Endothelial cell of umbilical vein (primary cell): ENCODE measurements around the gene DRAM1. TPM values are rescaled to one million over a fixed set of nuclear protein-coding genes. Genes with fewer than 3 reads are reported as not detected.

Source experiments
- BruUV-seq: library from RNA; stranded (reverse); fragments of 400-500 nt; replicated peaks from 2 replicates; lab custom pipeline; 2021; lab: Mats Ljungman, UMichigan
- CTCF ChIA-PET: fragments of 300-600, 350-600 bp; sonication (Branson Sonifier 250); formaldehyde crosslinking; loops from one replicate; lab custom pipeline; 2021; ENCODE audit warnings: antibody characterized with exemption, inconsistent platforms; lab: Charles Lee
- POLR2A ChIA-PET: fragments of 300-600, 350-600 bp; sonication (Branson Sonifier 250); formaldehyde crosslinking; loops from one replicate; lab custom pipeline; 2021; ENCODE audit warnings: antibody characterized with exemption, inconsistent platforms; lab: Charles Lee
- DNase-seq: peaks from one replicate; pipeline ENCODE4 v3.0.0-alpha.2; 2011; ENCODE audit warnings: low read depth, low spot score
- FAIRE-seq: peaks from 2 replicates; lab custom pipeline; 2011; peaks lifted over from hg19 to GRCh38; lab: Jason Lieb, UNC
- H2AFZ ChIP-seq: 2 replicates; pipeline ENCODE4 v1.6.0; 2012; ENCODE audit warnings: low read depth, low read length, control low read depth, inconsistent platforms
- H3K27ac ChIP-seq: 2 replicates; pipeline ENCODE4 v1.5.1; 2011; ENCODE audit warnings: low read depth, mild to moderate bottlenecking, control low read depth, low read length, moderate library complexity; ENCODE audit not compliant: insufficient read depth
- H3K27me3 ChIP-seq, 2 experiments: 2 replicates each; pipeline versions ENCODE4 v1.6.0 to v1.6.1; 2011; ENCODE audit warnings: low read length in 2 of 2, mixed read lengths in 1 of 2; ENCODE audit not compliant: control insufficient read depth in 2 of 2, insufficient read depth in 2 of 2
- H3K36me3 ChIP-seq, 2 experiments: 2 replicates in 1 of 2; 3 replicates in 1 of 2; pipeline ENCODE4 v1.5.1; 2011; ENCODE audit warnings: low read length in 2 of 2, mild to moderate bottlenecking in 1 of 2, moderate library complexity in 1 of 2; ENCODE audit not compliant: control insufficient read depth in 2 of 2, insufficient read depth in 2 of 2; ENCODE audit errors: extremely low read depth in 1 of 2
- H3K4me1 ChIP-seq: 3 replicates; pipeline ENCODE4 v1.5.1; 2011; ENCODE audit warnings: mild to moderate bottlenecking, low read length; ENCODE audit not compliant: control insufficient read depth, insufficient read depth; ENCODE audit errors: extremely low read depth
- H3K4me2 ChIP-seq: 2 replicates; pipeline ENCODE4 v1.6.1; 2011; ENCODE audit warnings: low read length, control low read depth, mixed read lengths; ENCODE audit not compliant: insufficient read depth
- H3K4me3 ChIP-seq, 3 experiments: fragments of 200-600 bp in 1 of 3; sonication (generic), shearing (Covaris generic) in 1 of 3; replicated peaks in 1 of 3; 2 replicates each; pipeline ENCODE4 v1.5.1; 2011 to 2016; ENCODE audit warnings: control low read depth in 3 of 3, low read length in 3 of 3, mild to moderate bottlenecking in 2 of 3, inconsistent platforms in 1 of 3, low read depth in 1 of 3, moderate library complexity in 1 of 3; ENCODE audit not compliant: insufficient read depth in 1 of 3
- H3K79me2 ChIP-seq: 2 replicates; pipeline ENCODE4 v1.6.0; 2012; ENCODE audit warnings: low read length, inconsistent platforms; ENCODE audit not compliant: control insufficient read depth, insufficient read depth
- H3K9ac ChIP-seq: replicated peaks from 2 replicates; pipeline ENCODE3; 2011; ENCODE audit warnings: low read length, control low read depth; ENCODE audit not compliant: insufficient read depth; ENCODE audit errors: extremely low read depth
- H3K9me1 ChIP-seq: replicated peaks from 3 replicates; pipeline ENCODE4 v1.6.0; 2011; ENCODE audit warnings: mild to moderate bottlenecking, low read length; ENCODE audit not compliant: control insufficient read depth, insufficient read depth; ENCODE audit errors: extremely low read depth
- H3K9me3 ChIP-seq: replicated peaks from 2 replicates; pipeline ENCODE4 v1.5.1; 2012; ENCODE audit warnings: low read length, inconsistent platforms; ENCODE audit not compliant: control insufficient read depth, insufficient read depth
- H4K20me1 ChIP-seq: replicated peaks from 2 replicates; pipeline ENCODE3; 2011; ENCODE audit warnings: mild to moderate bottlenecking, low read length; ENCODE audit not compliant: control insufficient read depth, insufficient read depth; ENCODE audit errors: extremely low read depth
- EZH2 ChIP-seq: IDR thresholded peaks from 2 replicates; pipeline ENCODE4 v1.6.1; 2012; ENCODE audit warnings: borderline replicate concordance, low read depth, mild to moderate bottlenecking, moderate library complexity, low read length, inconsistent platforms; ENCODE audit not compliant: severe bottlenecking
- FOS ChIP-seq: IDR thresholded peaks from 2 replicates; pipeline ENCODE4 v1.6.1; 2011; ENCODE audit warnings: mild to moderate bottlenecking, low read length, moderate library complexity, borderline replicate concordance; ENCODE audit not compliant: insufficient read depth
- GATA2 ChIP-seq: IDR thresholded peaks from 2 replicates; pipeline ENCODE4 v1.7.0; 2011; ENCODE audit warnings: low read depth, mild to moderate bottlenecking, moderate library complexity, mixed read lengths, low read length; ENCODE audit not compliant: insufficient read length, insufficient read depth
- JUN ChIP-seq: IDR thresholded peaks from 2 replicates; pipeline ENCODE4 v1.6.1; 2011; ENCODE audit warnings: borderline replicate concordance, low read depth; ENCODE audit not compliant: insufficient read length, insufficient read depth
- MYC ChIP-seq: IDR thresholded peaks from one replicate; pipeline ENCODE4 v1.6.1; 2011; ENCODE audit warnings: mild to moderate bottlenecking, low read depth, low read length
- POLR2A ChIP-seq: IDR thresholded peaks from 2 replicates; pipeline ENCODE4 v1.6.1; 2012; ENCODE audit warnings: low read depth, mild to moderate bottlenecking, control low read depth, low read length
- POLR2AphosphoS5 ChIP-seq: IDR thresholded peaks from 2 replicates; pipeline ENCODE4 v1.6.1; 2012; ENCODE audit warnings: low read depth, mild to moderate bottlenecking, control low read depth, low read length, moderate library complexity; ENCODE audit not compliant: insufficient read depth
- dilution Hi-C: fragments of 300-500 bp; cut with MboI; formaldehyde crosslinking; loops from one replicate; pipeline ENCODE4 v1.15.0; 2019; ENCODE audit warnings: low sequenced_read_pairs; ENCODE audit not compliant: extremely low pct_ligation_motif_present
- intact Hi-C: fragments of 100-400 bp; cut with micrococcal nuclease; formaldehyde crosslinking; loops from one replicate; pipeline ENCODE4 v1.10.0; 2022
- polyA plus RNA-seq, 4 experiments: library from polyadenylated mRNA; depleted of rRNA in 3 of 4; stranded (reverse) in 3 of 4; unstranded in 1 of 4; fragments of >200 nt; gene quantifications; 2 replicates each; pipeline versions ENCODE4 v1.2.1 to v1.2.3, GENCODE V29; 2011 to 2012; ENCODE audit warnings: missing spikeins in 1 of 4
- total RNA-seq: library from RNA; stranded (reverse); gene quantifications from 2 replicates; pipeline ENCODE4 v1.2.3, GENCODE V29; 2021
- TF ChIP-seq, protein P1 (sequence below): IDR thresholded peaks from 2 replicates; pipeline ENCODE4 v1.6.1; 2011; ENCODE audit not compliant: insufficient read depth, insufficient read length
- TF ChIP-seq, protein P2 (sequence below), 2 donors: IDR thresholded peaks; 1 replicate in 1 of 2; 2 replicates in 1 of 2; pipeline ENCODE4 v1.5.1; 2011; ENCODE audit warnings: low read length in 2 of 2, mild to moderate bottlenecking in 2 of 2, moderate library complexity in 2 of 2, control low read depth in 1 of 2, inconsistent platforms in 1 of 2, low read depth in 1 of 2; ENCODE audit not compliant: insufficient read depth in 1 of 2; ENCODE audit errors: extremely low read depth in 1 of 2

DRAM1 gene
- total and polyA plus RNA-seq, 2 donors (not counting 3 experiments of a cell fraction or from before 2014, with no cell fraction given) = 24.6 to 46.3 TPM

DNA sequence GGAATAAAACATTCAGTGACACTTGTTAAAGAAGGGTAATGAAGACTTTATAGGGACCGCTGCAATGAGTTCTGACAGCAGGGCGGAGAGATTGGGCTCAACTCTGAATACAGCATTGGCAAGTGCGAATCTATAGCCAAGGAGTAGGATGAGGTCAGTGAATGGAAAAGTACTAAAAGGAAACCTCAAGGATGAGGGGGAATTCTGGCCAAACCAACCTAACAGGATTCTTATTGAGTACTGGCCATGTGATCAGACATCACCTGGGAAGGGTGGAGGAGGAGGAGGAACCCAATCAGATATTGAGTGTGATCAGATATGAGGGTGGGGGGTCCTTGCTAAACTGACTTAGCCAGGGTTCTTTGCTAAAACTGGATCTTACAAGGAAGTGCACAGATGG, 31.0 kb downstream of the DRAM1 start:
- H2AFZ ChIP-seq = no peak overlapping the region
- no peak overlapping the region for H3K4me2 ChIP-seq
- dilution Hi-C loops = no loop called here
- H3K79me2 ChIP-seq = no peaks in the 10 kb centered on the region
- intact Hi-C loops = no loop called here
- no TSS peak for BruUV-seq
- FAIRE-seq (no peak), DNase-seq (no peak)
- no peaks in the 10 kb centered on the region for H4K20me1 ChIP-seq
- H3K4me1 ChIP-seq = no peaks in the 10 kb centered on the region
- H3K4me3 ChIP-seq = no peak overlapping the region
- H3K27ac ChIP-seq = no peak overlapping the region
- no peaks in the 10 kb centered on the region for H3K9me3 ChIP-seq
- no peaks in the 10 kb centered on the region for H3K9me1 ChIP-seq
- no peak overlapping the region for H3K9ac ChIP-seq
- no peaks in the 10 kb centered on the region for H3K27me3 ChIP-seq
- ChIA-PET CTCF (interaction anchor here (0.6 kb wide), 1 partner anchor 577 kb away, joined by 3 read pairs; no protein-coding TSS in a partner anchor), POLR2A (no interaction called here)
- no peaks in the 10 kb centered on the region for H3K36me3 ChIP-seq
- TF ChIP-seq, protein P1, sequence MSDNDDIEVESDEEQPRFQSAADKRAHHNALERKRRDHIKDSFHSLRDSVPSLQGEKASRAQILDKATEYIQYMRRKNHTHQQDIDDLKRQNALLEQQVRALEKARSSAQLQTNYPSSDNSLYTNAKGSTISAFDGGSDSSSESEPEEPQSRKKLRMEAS = no peak
- TF ChIP-seq POLR2AphosphoS5 = no peak
- no peak for TF ChIP-seq JUN
- no peak for TF ChIP-seq EZH2
- no peak for TF ChIP-seq POLR2A
- TF ChIP-seq GATA2 = no peak
- TF ChIP-seq, protein P2, sequence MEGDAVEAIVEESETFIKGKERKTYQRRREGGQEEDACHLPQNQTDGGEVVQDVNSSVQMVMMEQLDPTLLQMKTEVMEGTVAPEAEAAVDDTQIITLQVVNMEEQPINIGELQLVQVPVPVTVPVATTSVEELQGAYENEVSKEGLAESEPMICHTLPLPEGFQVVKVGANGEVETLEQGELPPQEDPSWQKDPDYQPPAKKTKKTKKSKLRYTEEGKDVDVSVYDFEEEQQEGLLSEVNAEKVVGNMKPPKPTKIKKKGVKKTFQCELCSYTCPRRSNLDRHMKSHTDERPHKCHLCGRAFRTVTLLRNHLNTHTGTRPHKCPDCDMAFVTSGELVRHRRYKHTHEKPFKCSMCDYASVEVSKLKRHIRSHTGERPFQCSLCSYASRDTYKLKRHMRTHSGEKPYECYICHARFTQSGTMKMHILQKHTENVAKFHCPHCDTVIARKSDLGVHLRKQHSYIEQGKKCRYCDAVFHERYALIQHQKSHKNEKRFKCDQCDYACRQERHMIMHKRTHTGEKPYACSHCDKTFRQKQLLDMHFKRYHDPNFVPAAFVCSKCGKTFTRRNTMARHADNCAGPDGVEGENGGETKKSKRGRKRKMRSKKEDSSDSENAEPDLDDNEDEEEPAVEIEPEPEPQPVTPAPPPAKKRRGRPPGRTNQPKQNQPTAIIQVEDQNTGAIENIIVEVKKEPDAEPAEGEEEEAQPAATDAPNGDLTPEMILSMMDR (IDR thresholded peaks at IDR 0.05; ENCODE audit: extremely low read depth in 1 of 2, insufficient read depth in 1 of 2, low read depth in 1 of 2, low read length in 2 of 2) = no peak
- TF ChIP-seq MYC = no peak
- no peak for TF ChIP-seq FOS
